ENCODE results near the gene ZFR2. TPM values are rescaled to one million over a fixed set of nuclear protein-coding genes. Genes with fewer than 3 reads are reported as not detected.

ZFR2 gene
- total and polyA plus RNA-seq, 4 experiments from 2014 or later, result 1.2 to 4.1 (median 3.5) TPM

DNA sequence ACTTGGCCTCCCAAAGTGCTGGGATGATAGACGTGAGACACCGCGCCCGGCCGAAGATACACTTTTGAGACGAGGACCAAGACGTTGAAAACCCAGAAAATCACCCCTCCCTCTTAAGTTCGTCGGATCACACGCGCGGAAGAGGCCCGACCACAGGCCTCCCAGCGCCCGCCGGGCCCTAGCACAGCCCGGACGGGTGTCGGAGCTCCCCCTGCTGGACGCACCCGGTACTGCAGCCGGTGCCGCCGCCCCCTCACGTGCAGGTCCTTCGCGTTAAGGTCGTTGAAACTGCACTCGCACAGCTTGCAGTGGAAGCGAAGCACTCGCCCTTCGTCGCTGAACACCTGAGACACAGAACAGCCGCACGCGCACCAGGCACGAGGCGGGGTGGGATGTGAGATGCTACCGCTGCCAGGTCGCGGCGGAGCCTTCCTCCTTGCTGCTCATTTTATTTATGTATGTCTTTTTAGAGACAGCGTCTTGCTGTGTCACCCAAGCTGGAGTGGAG lies 46.9 kb downstream of the ZFR2 start:
- Histone ChIP-seq H3K9me3 (ENCODE audit: control insufficient read depth in 1 of 2, low read length in 2 of 2) (no peaks in the 10 kb centered on the region), H3K27me3 (ENCODE audit: insufficient read depth, low read length) (no peaks in the 10 kb centered on the region), H3K27ac (ENCODE audit: low read depth, low read length) (no peak overlapping the region), H3K36me3 (ENCODE audit: insufficient read depth, low read length) (no peaks in the 10 kb centered on the region), H3K4me3 (ENCODE audit: low read length in 2 of 2) (no peak overlapping the region), H3K4me1 (ENCODE audit: insufficient read depth, low read length) (peaks cover 13% of the 10 kb centered on the region)
- DNase-seq, result peak; percentile 82 to 88 (median 85)
- intact Hi-C loops (cut with micrococcal nuclease), result loop anchor here (1.0 to 5.0 kb wide), 4 partner anchors 37 to 122 kb away; partner anchors contain the start of genes MRPL54 and PIP5K1C
- H3K27me3 Mint-ChIP-seq, result no peaks in the 10 kb centered on the region
- H3K36me3 Mint-ChIP-seq, result no peaks in the 10 kb centered on the region
- H3K27ac Mint-ChIP-seq, result peak overlapping the region; percentile 42 to 84 (median 61)
- H3K9me3 Mint-ChIP-seq, result no peaks in the 10 kb centered on the region
- H3K4me1 Mint-ChIP-seq, result peaks cover 7 to 29% (median 16%) of the 10 kb centered on the region in 4 donors
- ChIA-PET CTCF (ENCODE audit: partially characterized antibody) (interaction anchor here (0.8 to 5.2 kb wide), 22 partner anchors 9 to 380 kb away, joined by 3 to 82 read pairs (median 4); partner anchors contain the start of genes APBA3 and MRPL54), POLR2A (ENCODE audit: partially characterized antibody) (interaction anchor here (0.5 to 3.2 kb wide), 8 partner anchors 10 to 94 kb away, joined by 3 to 30 read pairs (median 4); partner anchors contain the start of genes APBA3, MATK and MRPL54)
- peak overlapping the region in 6 of 8 donors; percentile 41 to 76 (median 58) for H3K4me3 Mint-ChIP-seq

DNA sequence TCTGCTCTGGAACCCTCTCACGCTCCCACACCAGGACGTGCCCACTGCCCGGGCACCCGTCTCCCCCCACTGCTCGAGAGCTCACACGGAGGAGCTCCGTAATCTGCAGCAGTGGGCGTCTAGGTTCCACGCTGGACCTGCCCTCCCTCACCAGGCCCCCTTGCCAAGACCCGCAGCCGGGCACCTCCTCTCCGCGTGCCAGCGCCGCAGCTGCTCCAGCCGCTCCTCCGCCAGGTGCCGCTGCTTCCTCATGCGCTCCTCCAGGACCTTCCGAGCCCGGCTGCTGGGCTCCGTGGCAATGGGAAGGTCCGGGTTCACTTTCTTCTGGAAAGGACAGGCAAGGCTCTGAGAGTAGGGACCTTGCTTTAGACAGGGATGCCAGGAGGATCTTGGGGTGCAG lies 47.7 kb downstream of the ZFR2 start:
- intact Hi-C loops (cut with micrococcal nuclease), result loop anchor here (5.0 kb wide), 1 partner anchor 99 kb away; no protein-coding TSS in a partner anchor
- no peak overlapping the region for H3K4me3 Mint-ChIP-seq
- Histone ChIP-seq H3K9me3 (ENCODE audit: control insufficient read depth in 1 of 2, low read length in 2 of 2) (no peaks in the 10 kb centered on the region), H3K27ac (ENCODE audit: low read depth, low read length) (no peak overlapping the region), H3K27me3 (ENCODE audit: insufficient read depth, low read length) (no peaks in the 10 kb centered on the region), H3K4me1 (ENCODE audit: insufficient read depth, low read length) (peaks cover 13% of the 10 kb centered on the region), H3K4me3 (ENCODE audit: low read length in 2 of 2) (no peak overlapping the region), H3K36me3 (ENCODE audit: insufficient read depth, low read length) (no peaks in the 10 kb centered on the region)
- H3K27me3 Mint-ChIP-seq, result no peaks in the 10 kb centered on the region
- ChIA-PET CTCF (ENCODE audit: partially characterized antibody) (interaction anchor here (1.0 to 5.2 kb wide), 9 partner anchors 8 to 155 kb away, joined by 3 to 82 read pairs (median 7); partner anchors contain the start of genes APBA3 and MRPL54), POLR2A (ENCODE audit: partially characterized antibody) (interaction anchor here (2.9 to 3.2 kb wide), 2 partner anchors 9 to 59 kb away, joined by 19 to 30 read pairs; partner anchors contain the start of genes APBA3 and MRPL54)
- no peak for DNase-seq
- H3K9me3 Mint-ChIP-seq, result no peaks in the 10 kb centered on the region
- H3K4me1 Mint-ChIP-seq, result peaks cover 7 to 29% (median 16%) of the 10 kb centered on the region in 4 donors
- H3K27ac Mint-ChIP-seq, result no peak overlapping the region
- no peaks in the 10 kb centered on the region for H3K36me3 Mint-ChIP-seq

DNA sequence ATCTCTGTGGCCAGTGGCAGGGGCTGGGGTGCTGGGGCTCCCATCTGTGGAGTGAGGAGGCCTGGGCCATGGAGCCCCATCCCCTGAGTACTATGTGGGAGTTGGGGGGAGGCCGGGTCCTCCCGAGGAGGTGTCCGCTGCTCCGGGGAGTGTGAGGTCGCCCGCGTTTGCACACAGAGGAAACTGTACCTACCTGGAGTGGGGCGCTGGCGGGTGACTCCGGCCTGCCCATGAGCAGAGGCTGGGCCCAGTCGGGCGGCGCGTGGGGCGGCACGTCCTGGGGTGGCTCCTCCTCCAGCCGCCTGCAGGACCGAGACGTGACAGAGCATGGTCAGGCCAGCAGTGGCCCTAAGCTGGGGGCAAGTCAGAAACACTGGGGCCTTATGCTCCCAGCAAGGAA lies 48.8 kb downstream of the ZFR2 start:
- no peak overlapping the region for H3K27ac ChIP-seq (ENCODE audit: low read depth, low read length)
- no peaks in the 10 kb centered on the region for H3K36me3 ChIP-seq (ENCODE audit: insufficient read depth, low read length)
- H3K9me3 Mint-ChIP-seq, result no peaks in the 10 kb centered on the region
- H3K9me3 ChIP-seq (ENCODE audit: control insufficient read depth in 1 of 2, low read length in 2 of 2), result no peaks in the 10 kb centered on the region
- no peaks in the 10 kb centered on the region for H3K27me3 Mint-ChIP-seq
- H3K4me3 Mint-ChIP-seq, result no peak overlapping the region
- peaks cover 15% of the 10 kb centered on the region for H3K4me1 ChIP-seq (ENCODE audit: insufficient read depth, low read length)
- intact Hi-C loops (cut with micrococcal nuclease), result loop anchor here (5.0 kb wide), 1 partner anchor 98 kb away; no protein-coding TSS in a partner anchor
- H3K27ac Mint-ChIP-seq, result no peak overlapping the region
- no peaks in the 10 kb centered on the region for H3K27me3 ChIP-seq (ENCODE audit: insufficient read depth, low read length)
- POLR2A ChIA-PET (ENCODE audit: partially characterized antibody), result interaction anchor here (2.7 kb wide), 1 partner anchor 57 kb away, joined by 15 read pairs; the partner anchor contains the start of gene MRPL54
- no peak overlapping the region for H3K4me3 ChIP-seq (ENCODE audit: low read length in 2 of 2)
- no peak for DNase-seq
- H3K36me3 Mint-ChIP-seq, result no peaks in the 10 kb centered on the region
- CTCF ChIA-PET (ENCODE audit: partially characterized antibody), result interaction anchor here (5.2 kb wide), 1 partner anchor 60 kb away, joined by 82 read pairs; the partner anchor contains the start of genes APBA3 and MRPL54
- H3K4me1 Mint-ChIP-seq, result peaks cover 7 to 32% (median 18%) of the 10 kb centered on the region in 4 donors

DNA sequence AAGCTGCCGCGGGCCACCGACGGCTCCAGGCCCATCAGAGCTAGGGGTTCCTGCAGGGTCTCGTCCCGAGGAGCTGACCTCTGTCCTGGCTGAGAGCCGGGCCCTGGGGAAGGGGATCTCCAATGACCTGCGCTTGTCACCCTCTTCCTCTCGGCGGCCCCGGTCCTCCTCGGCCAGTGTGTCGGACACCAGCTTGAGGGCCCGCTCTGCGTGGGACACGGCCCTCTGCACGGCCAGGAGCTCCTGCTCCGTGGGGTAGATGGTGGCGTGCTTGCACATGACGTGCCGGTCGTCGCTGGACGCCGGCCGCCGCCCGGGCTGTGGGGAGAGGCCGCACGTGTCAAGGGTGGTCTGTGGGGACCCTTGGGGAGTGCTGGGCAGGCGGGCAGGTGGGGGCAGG lies 49.9 kb downstream of the ZFR2 start:
- Mint-ChIP-seq H3K4me1 (peaks cover 16 to 43% (median 28%) of the 10 kb centered on the region in 4 donors), H3K4me3 (no peak overlapping the region), H3K9me3 (no peaks in the 10 kb centered on the region), H3K27me3 (no peaks in the 10 kb centered on the region), H3K27ac (no peak overlapping the region), H3K36me3 (no peaks in the 10 kb centered on the region)
- ChIA-PET POLR2A (ENCODE audit: partially characterized antibody) (interaction anchor here (1.2 to 2.7 kb wide), 3 partner anchors 28 to 58 kb away, joined by 3 to 15 read pairs (median 4); partner anchors contain the start of genes APBA3 and MRPL54), CTCF (ENCODE audit: partially characterized antibody) (interaction anchor here (0.9 to 2.7 kb wide), 2 partner anchors 10 to 57 kb away, joined by 3 to 17 read pairs; partner anchors contain the start of genes APBA3 and MRPL54)
- no peak overlapping the region for H3K27ac ChIP-seq (ENCODE audit: low read depth, low read length)
- no peaks in the 10 kb centered on the region for H3K9me3 ChIP-seq (ENCODE audit: control insufficient read depth in 1 of 2, low read length in 2 of 2)
- intact Hi-C loops (cut with micrococcal nuclease), result no loop called here
- DNase-seq, result no peak
- H3K27me3 ChIP-seq (ENCODE audit: insufficient read depth, low read length), result no peaks in the 10 kb centered on the region
- H3K4me1 ChIP-seq (ENCODE audit: insufficient read depth, low read length), result peaks cover 25% of the 10 kb centered on the region
- no peaks in the 10 kb centered on the region for H3K36me3 ChIP-seq (ENCODE audit: insufficient read depth, low read length)
- no peak overlapping the region for H3K4me3 ChIP-seq (ENCODE audit: low read length in 2 of 2)

DNA sequence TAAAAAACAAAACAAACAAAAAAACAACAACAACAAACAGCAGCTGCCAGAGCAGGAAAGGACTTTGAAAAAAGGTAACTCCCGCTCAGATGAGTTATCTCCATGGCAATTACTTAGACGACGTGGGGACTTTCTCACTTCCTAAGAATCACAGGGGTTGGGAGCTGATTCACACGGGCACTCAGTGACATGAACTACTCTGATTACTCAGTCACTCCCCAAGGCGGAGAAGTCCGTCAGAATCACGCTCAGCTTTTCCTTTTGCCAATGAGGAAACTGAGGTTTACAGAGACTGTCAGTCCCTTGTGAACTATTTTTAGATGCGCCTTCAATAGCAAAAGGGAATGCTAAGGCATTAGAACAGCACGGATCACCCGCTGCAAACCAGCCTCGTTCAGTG lies 50.4 kb downstream of the ZFR2 start:
- Mint-ChIP-seq H3K36me3 (no peaks in the 10 kb centered on the region), H3K9me3 (no peaks in the 10 kb centered on the region), H3K27me3 (no peaks in the 10 kb centered on the region), H3K4me1 (peaks cover 20 to 48% (median 32%) of the 10 kb centered on the region in 4 donors), H3K27ac (peak overlapping the region in 4 of 7 donors; percentile 14 to 52 (median 32)), H3K4me3 (peak overlapping the region in 1 of 8 donors; percentile 51)
- H3K4me1 ChIP-seq (ENCODE audit: insufficient read depth, low read length), result peaks cover 30% of the 10 kb centered on the region
- no peak for DNase-seq
- no peaks in the 10 kb centered on the region for H3K27me3 ChIP-seq (ENCODE audit: insufficient read depth, low read length)
- no peak overlapping the region for H3K27ac ChIP-seq (ENCODE audit: low read depth, low read length)
- no peak overlapping the region for H3K4me3 ChIP-seq (ENCODE audit: low read length in 2 of 2)
- intact Hi-C loops (cut with micrococcal nuclease), result no loop called here
- CTCF ChIA-PET (ENCODE audit: partially characterized antibody), result interaction anchor here (0.9 to 2.7 kb wide), 3 partner anchors 9 to 57 kb away, joined by 3 to 17 read pairs (median 5); partner anchors contain the start of genes APBA3 and MRPL54
- no peaks in the 10 kb centered on the region for H3K36me3 ChIP-seq (ENCODE audit: insufficient read depth, low read length)
- no peaks in the 10 kb centered on the region for H3K9me3 ChIP-seq (ENCODE audit: control insufficient read depth in 1 of 2, low read length in 2 of 2)
- POLR2A ChIA-PET (ENCODE audit: partially characterized antibody), result interaction anchor here (1.2 to 2.7 kb wide), 3 partner anchors 28 to 57 kb away, joined by 3 to 15 read pairs (median 4); partner anchors contain the start of genes APBA3 and MRPL54

DNA sequence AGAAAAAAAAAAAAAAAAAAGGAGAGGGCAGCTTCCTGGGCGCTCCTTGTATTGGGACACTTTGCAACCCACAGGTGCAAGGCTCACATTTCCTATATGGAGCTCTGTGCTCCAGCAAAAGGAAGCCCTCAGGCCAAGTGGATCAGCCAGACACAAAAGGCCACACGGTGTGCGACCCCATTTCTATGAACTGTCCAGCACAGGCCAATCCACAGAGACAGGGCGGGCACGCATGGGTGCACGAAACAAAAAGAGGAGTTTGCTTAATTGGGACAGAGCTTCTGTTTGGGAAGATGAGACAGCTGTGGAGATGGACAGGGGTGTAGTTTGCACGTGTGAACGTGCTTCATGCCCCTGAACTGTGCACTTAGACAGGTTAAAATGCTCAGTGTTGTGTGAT lies 51.1 kb downstream of the ZFR2 start:
- POLR2A ChIA-PET (ENCODE audit: partially characterized antibody), result interaction anchor here (2.7 kb wide), 1 partner anchor 55 kb away, joined by 15 read pairs; the partner anchor contains the start of gene MRPL54
- Histone ChIP-seq H3K4me3 (ENCODE audit: low read length in 2 of 2) (no peak overlapping the region), H3K4me1 (ENCODE audit: insufficient read depth, low read length) (peaks cover 37% of the 10 kb centered on the region), H3K9me3 (ENCODE audit: control insufficient read depth in 1 of 2, low read length in 2 of 2) (no peaks in the 10 kb centered on the region), H3K27me3 (ENCODE audit: insufficient read depth, low read length) (no peaks in the 10 kb centered on the region), H3K27ac (ENCODE audit: low read depth, low read length) (no peak overlapping the region), H3K36me3 (ENCODE audit: insufficient read depth, low read length) (no peaks in the 10 kb centered on the region)
- H3K4me3 Mint-ChIP-seq, result peak overlapping the region in 2 of 8 donors; percentile 59
- DNase-seq, result no peak
- H3K27ac Mint-ChIP-seq, result peak overlapping the region in 1 of 7 donors; percentile 52
- peaks cover 26 to 55% (median 38%) of the 10 kb centered on the region in 4 donors for H3K4me1 Mint-ChIP-seq
- CTCF ChIA-PET (ENCODE audit: partially characterized antibody), result interaction anchor here (0.7 to 2.7 kb wide), 3 partner anchors 20 to 56 kb away, joined by 3 to 17 read pairs (median 5); partner anchors contain the start of genes APBA3 and MRPL54
- H3K36me3 Mint-ChIP-seq, result no peaks in the 10 kb centered on the region
- intact Hi-C loops (cut with micrococcal nuclease), result no loop called here
- H3K27me3 Mint-ChIP-seq, result no peaks in the 10 kb centered on the region
- H3K9me3 Mint-ChIP-seq, result no peaks in the 10 kb centered on the region
